Measurements from ENCODE around the gene MKNK1. TPM values are rescaled to one million over a fixed set of nuclear protein-coding genes. Genes with fewer than 3 reads are reported as not detected.

The MKNK1 gene
- total RNA-seq, 1 experiment from 2014 or later: 12.9 TPM

DNA sequence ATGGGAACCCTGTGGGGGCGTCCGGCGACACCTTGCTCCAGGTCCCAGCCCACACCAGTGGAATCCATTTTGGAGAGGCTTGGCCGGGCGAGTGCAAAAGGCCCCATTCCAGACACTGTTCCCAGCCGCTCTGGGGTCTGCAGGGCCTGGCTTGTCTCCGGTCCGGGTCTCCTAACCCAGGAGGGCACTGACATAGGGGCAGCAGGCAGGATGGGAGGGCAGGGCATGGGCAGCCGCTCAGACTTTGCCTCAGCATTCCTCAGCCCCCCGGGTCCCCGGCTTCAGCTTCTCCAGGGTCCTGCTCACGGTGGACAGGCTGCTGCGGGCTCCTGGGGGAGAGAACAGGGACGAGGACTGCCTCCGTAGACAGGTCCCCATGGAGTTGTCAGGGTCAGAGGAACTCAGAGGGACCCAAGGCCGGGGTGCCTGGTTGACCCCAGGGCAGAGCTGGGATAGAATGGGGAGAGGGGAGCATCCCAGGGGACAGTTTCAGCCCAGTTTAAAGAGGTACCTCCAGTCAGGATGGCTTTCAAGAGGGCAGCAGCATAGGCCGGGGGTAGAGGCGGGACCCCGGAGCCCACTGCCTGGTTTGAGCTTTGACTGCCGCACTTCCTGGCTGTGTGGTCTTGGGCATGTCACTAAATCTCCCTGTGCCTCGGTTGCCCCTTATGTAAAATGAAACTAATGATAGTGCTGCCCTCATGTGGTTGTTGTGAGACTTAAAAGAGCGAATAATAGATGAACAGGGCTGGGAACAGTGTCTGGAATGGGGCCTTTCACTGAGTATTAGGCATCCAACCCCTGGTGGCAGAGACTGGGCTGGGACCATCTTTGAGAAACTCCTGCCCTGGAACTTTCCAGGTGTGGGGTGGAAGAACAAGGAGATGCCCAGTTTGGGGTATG is 56.3 kb downstream of the MKNK1 start:
- Histone ChIP-seq H2BK15ac (ENCODE audit: low read depth, low read length) (no peak overlapping the region), H3K4me1 (ENCODE audit: insufficient read depth, low read length) (peaks cover 2% of the 10 kb centered on the region; the same call in 1 of the 2 replicates), H4K8ac (replicated peaks; ENCODE audit: insufficient read length, low read depth, low read length) (no peak overlapping the region), H3K56ac (ENCODE audit: insufficient read length, low read depth, low read length) (no peak overlapping the region), H3K27ac (ENCODE audit: insufficient read length, low read depth, low read length) (no peak overlapping the region), H3K14ac (ENCODE audit: insufficient read depth, low read length) (no peak overlapping the region), H3T11ph (ENCODE audit: low read length) (no peak overlapping the region), H3K4ac (ENCODE audit: low read depth, low read length) (no peak overlapping the region), H3K9ac (ENCODE audit: extremely low read depth, insufficient read length, low read length) (no peak overlapping the region), H2BK12ac (ENCODE audit: insufficient read length, low read depth, low read length) (no peak overlapping the region), H3K4me2 (ENCODE audit: insufficient read depth, insufficient read length, low read length) (no peak overlapping the region), H3K27me3 (ENCODE audit: insufficient read depth, low read length) (peaks cover 28% of the 10 kb centered on the region), H3K79me2 (ENCODE audit: insufficient read depth, low read length) (no peaks in the 10 kb centered on the region), H3K79me1 (ENCODE audit: insufficient read depth, low read depth, low read length, poor library complexity, severe bottlenecking) (no peaks in the 10 kb centered on the region), H4K91ac (ENCODE audit: insufficient read length, low read depth, low read length) (no peak overlapping the region), H2AFZ (ENCODE audit: low read length) (no peak overlapping the region), H3K23ac (ENCODE audit: insufficient read length, low read depth, low read length) (no peak overlapping the region), H2BK20ac (ENCODE audit: low read depth, low read length, poor library complexity, severe bottlenecking) (no peak overlapping the region), H3K9me3 (ENCODE audit: control insufficient read depth, low read depth, low read length) (no peaks in the 10 kb centered on the region), H4K20me1 (ENCODE audit: control insufficient read depth, insufficient read depth, insufficient read length) (no peaks in the 10 kb centered on the region), H4K5ac (ENCODE audit: insufficient read length, low read depth, low read length) (no peak overlapping the region), H3K23me2 (ENCODE audit: insufficient read length, low read depth, low read length, poor library complexity, severe bottlenecking) (peaks cover 11% of the 10 kb centered on the region), H3K18ac (ENCODE audit: insufficient read length, low read depth, low read length) (no peak overlapping the region), H2BK5ac (ENCODE audit: insufficient read length, low read length) (no peak overlapping the region), H2AK5ac (ENCODE audit: insufficient read length, low read length) (no peak overlapping the region), H2BK120ac (ENCODE audit: low read depth, low read length, poor library complexity, severe bottlenecking) (no peak overlapping the region)
- no CpG with 5 or more reads among the region's 22 CpGs for WGBS (ENCODE audit: extremely low coverage, insufficient read length, low lambda C conversion rate)
- peaks cover 59% of the 10 kb centered on the region for H3K27me3 Mint-ChIP-seq (ENCODE audit: low read depth)
- H3K27ac Mint-ChIP-seq: peak overlapping the region in 1 of 3 experiments; percentile 9; a peak in 1 of 7 replicates
- H3K4me1 Mint-ChIP-seq: peaks cover 25 to 45% of the 10 kb centered on the region in 2 experiments
- H3K36me3 Mint-ChIP-seq (ENCODE audit: insufficient read depth in 1 of 3, low read depth in 3 of 3): no peaks in the 10 kb centered on the region; a peak in 1 of 7 replicates
- H3K9me3 Mint-ChIP-seq: no peaks in the 10 kb centered on the region
- no peak overlapping the region for H3K4me3 Mint-ChIP-seq
- no peak for DNase-seq
- TF ChIP-seq, protein P1, sequence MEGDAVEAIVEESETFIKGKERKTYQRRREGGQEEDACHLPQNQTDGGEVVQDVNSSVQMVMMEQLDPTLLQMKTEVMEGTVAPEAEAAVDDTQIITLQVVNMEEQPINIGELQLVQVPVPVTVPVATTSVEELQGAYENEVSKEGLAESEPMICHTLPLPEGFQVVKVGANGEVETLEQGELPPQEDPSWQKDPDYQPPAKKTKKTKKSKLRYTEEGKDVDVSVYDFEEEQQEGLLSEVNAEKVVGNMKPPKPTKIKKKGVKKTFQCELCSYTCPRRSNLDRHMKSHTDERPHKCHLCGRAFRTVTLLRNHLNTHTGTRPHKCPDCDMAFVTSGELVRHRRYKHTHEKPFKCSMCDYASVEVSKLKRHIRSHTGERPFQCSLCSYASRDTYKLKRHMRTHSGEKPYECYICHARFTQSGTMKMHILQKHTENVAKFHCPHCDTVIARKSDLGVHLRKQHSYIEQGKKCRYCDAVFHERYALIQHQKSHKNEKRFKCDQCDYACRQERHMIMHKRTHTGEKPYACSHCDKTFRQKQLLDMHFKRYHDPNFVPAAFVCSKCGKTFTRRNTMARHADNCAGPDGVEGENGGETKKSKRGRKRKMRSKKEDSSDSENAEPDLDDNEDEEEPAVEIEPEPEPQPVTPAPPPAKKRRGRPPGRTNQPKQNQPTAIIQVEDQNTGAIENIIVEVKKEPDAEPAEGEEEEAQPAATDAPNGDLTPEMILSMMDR (conservative IDR thresholded peaks at IDR 0.05): peak; percentile 69

All from H9 (cell line).